H1 (cell line): Measurements from ENCODE around the gene IL18BP. TPM values are rescaled to one million over a fixed set of nuclear protein-coding genes. Genes with fewer than 3 reads are reported as not detected.

ENCODE experiments used
- CTCF ChIA-PET: fragments of 300-600 bp; sonication (Branson Sonifier 250); formaldehyde crosslinking; loops from one replicate; lab custom pipeline; 2021; ENCODE audit not compliant: partially characterized antibody; lab: Charles Lee
- POLR2A ChIA-PET: fragments of 300-600 bp; sonication (Branson Sonifier 250); formaldehyde crosslinking; loops from one replicate; lab custom pipeline; 2021; ENCODE audit warnings: inconsistent platforms; ENCODE audit not compliant: partially characterized antibody; lab: Charles Lee
- DNase-seq, 2 experiments: peaks; one replicate each; pipeline versions ENCODE4 v3.0.0 to v3.0.0-alpha.2; 2010 to 2022; ENCODE audit warnings: low spot score in 2 of 2, low read depth in 1 of 2, mixed read lengths in 1 of 2
- FAIRE-seq: peaks from 2 replicates; lab custom pipeline; 2011; peaks lifted over from hg19 to GRCh38; lab: Jason Lieb, UNC
- H2AFZ ChIP-seq: 2 replicates; pipeline ENCODE4 v1.8.1; 2012; ENCODE audit warnings: low read length, inconsistent platforms
- H2AK5ac ChIP-seq: 2 replicates; pipeline ENCODE4 v1.6.1; 2013; ENCODE audit warnings: low read depth, low read length
- H2BK120ac ChIP-seq: replicated peaks from 2 replicates; pipeline ENCODE3; 2013; ENCODE audit warnings: low read depth, low read length, inconsistent platforms
- H2BK12ac ChIP-seq: 2 replicates; pipeline ENCODE4 v1.6.1; 2013; ENCODE audit warnings: low read depth, low read length
- H2BK15ac ChIP-seq: 2 replicates; pipeline ENCODE4 v1.6.1; 2013; ENCODE audit warnings: low read length
- H2BK20ac ChIP-seq: 2 replicates; pipeline ENCODE4 v1.6.1; 2013; ENCODE audit warnings: low read length
- H2BK5ac ChIP-seq: 2 replicates; pipeline ENCODE4 v1.6.1; 2013; ENCODE audit warnings: low read depth, low read length
- H3K14ac ChIP-seq: 2 replicates; pipeline ENCODE4 v1.6.1; 2013; ENCODE audit warnings: inconsistent platforms; ENCODE audit not compliant: insufficient read length
- H3K18ac ChIP-seq: 2 replicates; pipeline ENCODE4 v1.6.1; 2013; ENCODE audit warnings: low read length; ENCODE audit errors: extremely low read depth
- H3K23ac ChIP-seq: 2 replicates; pipeline ENCODE4 v1.6.1; 2013; ENCODE audit warnings: inconsistent platforms; ENCODE audit not compliant: insufficient read length
- H3K23me2 ChIP-seq: 2 replicates; pipeline ENCODE4 v1.6.1; 2013; ENCODE audit warnings: low read depth, low read length
- H3K27ac ChIP-seq: 2 replicates; pipeline ENCODE4 v1.6.1; 2011; ENCODE audit warnings: low read depth, low read length, inconsistent platforms
- H3K27me3 ChIP-seq, 4 experiments: replicated peaks in 1 of 4; 1 replicate in 1 of 4; 2 replicates in 3 of 4; pipeline versions ENCODE4 v1.6.1 to v1.8.1; 2011 to 2013; ENCODE audit warnings: low read length in 3 of 4, mild to moderate bottlenecking in 3 of 4, inconsistent platforms in 2 of 4, mixed read lengths in 2 of 4, moderate library complexity in 1 of 4; ENCODE audit not compliant: control insufficient read depth in 3 of 4, insufficient read depth in 3 of 4; ENCODE audit errors: extremely low read depth in 1 of 4
- H3K36me3 ChIP-seq, 4 experiments: 2 replicates each; pipeline versions ENCODE4 v1.6.1 to v1.8.1; 2011 to 2013; ENCODE audit warnings: mild to moderate bottlenecking in 4 of 4, low read length in 3 of 4, moderate library complexity in 2 of 4, control low read depth in 1 of 4, inconsistent platforms in 1 of 4; ENCODE audit not compliant: insufficient read depth in 4 of 4, control insufficient read depth in 2 of 4
- H3K4ac ChIP-seq: replicated peaks from 2 replicates; pipeline ENCODE3; 2013; ENCODE audit warnings: low read length, low read depth, mixed read lengths, inconsistent platforms; ENCODE audit not compliant: insufficient read length
- H3K4me1 ChIP-seq, 4 experiments: replicated peaks in 1 of 4; 1 replicate in 1 of 4; 2 replicates in 3 of 4; pipeline versions ENCODE4 v1.6.1 to v1.8.1; 2011 to 2013; ENCODE audit warnings: low read length in 3 of 4, inconsistent platforms in 2 of 4, mixed read lengths in 1 of 4; ENCODE audit not compliant: insufficient read depth in 4 of 4, control insufficient read depth in 3 of 4
- H3K4me2 ChIP-seq, 2 experiments: 2 replicates each; pipeline versions ENCODE4 v1.6.1 to v1.8.1; 2011 to 2013; ENCODE audit warnings: low read depth in 2 of 2, low read length in 2 of 2, control low read depth in 1 of 2, inconsistent platforms in 1 of 2, mild to moderate bottlenecking in 1 of 2; ENCODE audit not compliant: insufficient read depth in 1 of 2
- H3K4me3 ChIP-seq, 4 experiments: fragments of 200-600, 300-600 bp in 1 of 4; sonication (generic), shearing (Covaris generic), sonication (Bioruptor Twin) in 1 of 4; 2 replicates each; pipeline versions ENCODE4 v1.5.1 to v1.8.1; 2011 to 2016; ENCODE audit warnings: low read length in 4 of 4, low read depth in 3 of 4, control low read depth in 2 of 4, inconsistent platforms in 2 of 4, mild to moderate bottlenecking in 2 of 4, mixed read lengths in 1 of 4, moderate library complexity in 1 of 4; ENCODE audit not compliant: insufficient read depth in 2 of 4; ENCODE audit errors: extremely low read depth in 1 of 4
- H3K56ac ChIP-seq: replicated peaks from 2 replicates; pipeline ENCODE3; 2013; ENCODE audit warnings: low read depth, mild to moderate bottlenecking, mixed read lengths, low read length, inconsistent platforms; ENCODE audit not compliant: insufficient read length
- H3K79me1 ChIP-seq: 2 replicates; pipeline ENCODE4 v1.6.1; 2013; ENCODE audit warnings: low read depth, low read length, control low read depth
- H3K79me2 ChIP-seq, 2 experiments: 2 replicates each; pipeline versions ENCODE4 v1.6.1 to v1.8.1; 2012 to 2013; ENCODE audit warnings: low read length in 2 of 2, mild to moderate bottlenecking in 2 of 2, inconsistent platforms in 1 of 2; ENCODE audit not compliant: insufficient read depth in 2 of 2, control insufficient read depth in 1 of 2
- H3K9ac ChIP-seq, 4 experiments: replicated peaks in 1 of 4; 1 replicate in 1 of 4; 2 replicates in 3 of 4; pipeline versions ENCODE4 v1.6.1 to v1.8.1; 2011 to 2013; ENCODE audit warnings: low read depth in 3 of 4, low read length in 3 of 4, control low read depth in 2 of 4, mild to moderate bottlenecking in 2 of 4, moderate library complexity in 2 of 4, inconsistent platforms in 1 of 4; ENCODE audit errors: extremely low read depth in 1 of 4
- H3K9me3 ChIP-seq, 2 experiments: 2 replicates each; pipeline versions ENCODE4 v1.6.1 to v1.8.1; 2012 to 2013; ENCODE audit warnings: mild to moderate bottlenecking in 2 of 2, moderate library complexity in 2 of 2, control low read depth in 1 of 2, inconsistent platforms in 1 of 2, low read depth in 1 of 2, low read length in 1 of 2, mixed read lengths in 1 of 2; ENCODE audit not compliant: insufficient read depth in 2 of 2
- H4K20me1 ChIP-seq, 2 experiments: replicated peaks in 1 of 2; 2 replicates each; pipeline versions ENCODE3 to v1.8.1; 2011 to 2013; ENCODE audit warnings: inconsistent platforms in 2 of 2, low read length in 2 of 2, mild to moderate bottlenecking in 1 of 2; ENCODE audit not compliant: insufficient read depth in 2 of 2, control insufficient read depth in 1 of 2
- H4K5ac ChIP-seq: 2 replicates; pipeline ENCODE4 v1.6.1; 2013; ENCODE audit warnings: low read length, low read depth, mixed read lengths, inconsistent platforms; ENCODE audit not compliant: insufficient read length
- H4K8ac ChIP-seq: 2 replicates; pipeline ENCODE4 v1.8.0; 2013; ENCODE audit warnings: mild to moderate bottlenecking, moderate library complexity, low read length, inconsistent platforms; ENCODE audit not compliant: insufficient read depth; ENCODE audit errors: extremely low read depth
- H4K91ac ChIP-seq: replicated peaks from 2 replicates; pipeline ENCODE3; 2013; ENCODE audit warnings: low read length, mixed read lengths, inconsistent platforms; ENCODE audit not compliant: insufficient read length
- MAX ChIP-seq: IDR thresholded peaks from 2 replicates; pipeline ENCODE4 v1.6.1; 2012; ENCODE audit warnings: inconsistent platforms
- TEAD4 ChIP-seq: IDR thresholded peaks from 2 replicates; pipeline ENCODE4 v1.6.1; 2012; ENCODE audit warnings: low read depth, low read length, inconsistent platforms, mixed read lengths
- WGBS, 2 experiments: shearing (Covaris generic) in 1 of 2; methylation state at CpG; one replicate each; pipeline versions ENCODE4 v1.1.6 to v1.1.7; 2013 to 2015; ENCODE audit warnings: low lambda C conversion rate in 2 of 2, mixed read lengths in 2 of 2, inconsistent platforms in 1 of 2, low coverage in 1 of 2, missing lambda C conversion rate in 1 of 2; ENCODE audit not compliant: insufficient replicate concordance in 2 of 2, insufficient coverage in 1 of 2, insufficient read length in 1 of 2; ENCODE audit errors: extremely low coverage in 1 of 2, missing lambda C conversion rate in 1 of 2; 5-methylcytosine and 5-hydroxymethylcytosine counted together
- polyA plus RNA-seq, 7 experiments: library from polyadenylated mRNA; depleted of rRNA in 3 of 7; stranded (reverse) in 5 of 7; unstranded in 2 of 7; fragments of >200 nt in 5 of 7; fragments of 200-250 nt in 2 of 7; gene quantifications; 1 replicate in 5 of 7; 2 replicates in 1 of 7; 4 replicates in 1 of 7; pipeline versions ENCODE4 v1.2.1 to v1.2.3, GENCODE V29; 2011 to 2013; ENCODE audit warnings: missing spikeins in 2 of 7, mixed read lengths in 2 of 7
- total RNA-seq: library from RNA; stranded (reverse); fragmentation: NEBNext Ultra II Directional; extraction: Animal tissue kit (Norgen Biotek cat#: 25700); gene quantifications from 2 replicates; pipeline ENCODE4 v1.2.1, GENCODE V29; 2021

IL18BP gene
- total and polyA plus RNA-seq, 2 of the 8 experiments (the other 6 are each of a cell fraction or from before 2014, with no cell fraction given): 9.8 to 17.0 TPM

GRCh38 chr11:72009156-72009555 is 10.4 kb downstream of the IL18BP start:
- no peak overlapping the region for H2BK120ac ChIP-seq
- H4K20me1 ChIP-seq: peaks cover 31 to 47% of the 10 kb centered on the region in 2 experiments
- DNase-seq (no peak), FAIRE-seq (no peak)
- no peaks in the 10 kb centered on the region for H3K9me3 ChIP-seq
- ChIA-PET POLR2A (interaction anchor here (0.9 to 1.5 kb wide), 5 partner anchors 12 to 82 kb away, joined by 3 to 5 read pairs (median 3); no protein-coding TSS in a partner anchor), CTCF (interaction anchor here (1.0 to 3.2 kb wide), 8 partner anchors 11 to 422 kb away, joined by 3 to 17 read pairs (median 6); partner anchors contain the start of gene IL18BP)
- no peak overlapping the region for H2AFZ ChIP-seq
- H3K4me3 ChIP-seq: no peak overlapping the region
- no peaks in the 10 kb centered on the region; the same call in 1 of the 2 replicates for H3K79me1 ChIP-seq
- H2AK5ac ChIP-seq: no peak overlapping the region
- H3K4me1 ChIP-seq: no peaks in the 10 kb centered on the region
- no peak overlapping the region for H2BK12ac ChIP-seq
- no peak overlapping the region for H3K4ac ChIP-seq
- H3K4me2 ChIP-seq: no peak overlapping the region
- 98% methylated on average over 6 of the region's 6 CpGs; no CpG with 5 or more reads in 1 of the 2 experiments for WGBS, 2 experiments
- no peak overlapping the region for H3K18ac ChIP-seq
- no peak overlapping the region for H2BK20ac ChIP-seq
- H4K8ac ChIP-seq: no peak overlapping the region; the same call in 1 of the 2 replicates
- H3K14ac ChIP-seq: no peak overlapping the region
- no peak overlapping the region for H3K27ac ChIP-seq
- H3K23ac ChIP-seq: no peak overlapping the region
- H4K5ac ChIP-seq: no peak overlapping the region
- H3K79me2 ChIP-seq: no peaks in the 10 kb centered on the region
- H2BK15ac ChIP-seq: no peak overlapping the region
- H3K27me3 ChIP-seq: no peaks in the 10 kb centered on the region
- no peak overlapping the region for H2BK5ac ChIP-seq
- H3K23me2 ChIP-seq: no peaks in the 10 kb centered on the region
- H3K36me3 ChIP-seq: peaks cover 51 to 87% (median 77%) of the 10 kb centered on the region in 4 experiments
- no peak overlapping the region for H3K9ac ChIP-seq
- no peak overlapping the region for H4K91ac ChIP-seq
- no peak for TF ChIP-seq MAX
- TF ChIP-seq TEAD4: no peak
- TF ChIP-seq, all 59 proteins: peak for 0
- H3K56ac ChIP-seq: no peak overlapping the region
